Activated B cell treated with CpG ODN at 0.5 μM for 24 hours (primary cell): ENCODE measurements around the gene RHOH. TPM values are rescaled to one million over a fixed set of nuclear protein-coding genes. Genes with fewer than 3 reads are reported as not detected.
A peak's percentile ranks its signal among the peaks of the same experiment; 100 is the strongest.

Source experiments
- ATAC-seq: fragments of 200-7000 bp; cut with Tn5 transposase; one replicate; pipeline ENCODE4 v1.10.0; 2021; ENCODE audit warnings: low read depth, mild to moderate bottlenecking, moderate library complexity
- CTCF ChIA-PET: fragments of 350-600 bp; sonication (Branson Sonifier 250); formaldehyde crosslinking; loops from one replicate; lab custom pipeline; 2021; ENCODE audit warnings: antibody characterized with exemption; lab: Charles Lee
- POLR2A ChIA-PET: fragments of 350-600 bp; sonication (Branson Sonifier 250); formaldehyde crosslinking; loops from one replicate; lab custom pipeline; 2021; ENCODE audit warnings: antibody characterized with exemption; lab: Charles Lee
- DNase-seq: peaks from one replicate; pipeline ENCODE4 v3.0.0; 2022
- H3K27ac Mint-ChIP-seq: one replicate; pipeline ENCODE4 v1.8.0; 2020; ENCODE audit warnings: mixed read lengths
- H3K27me3 Mint-ChIP-seq: one replicate; pipeline ENCODE4 v1.8.0; 2021; ENCODE audit warnings: mixed read lengths
- H3K36me3 Mint-ChIP-seq: one replicate; pipeline ENCODE4 v1.8.0; 2021; ENCODE audit warnings: low read depth, mixed read lengths
- H3K4me1 Mint-ChIP-seq: one replicate; pipeline ENCODE4 v1.8.0; 2021; ENCODE audit warnings: mixed read lengths
- H3K4me3 Mint-ChIP-seq: one replicate; pipeline ENCODE4 v1.8.0; 2020; ENCODE audit warnings: mild to moderate bottlenecking, mixed read lengths
- H3K9me3 Mint-ChIP-seq: one replicate; pipeline ENCODE4 v1.8.0; 2020; ENCODE audit warnings: mixed read lengths
- CTCF ChIP-seq: fragments of 200-600 bp; IDR thresholded peaks from one replicate; pipeline ENCODE4 v1.8.0; 2022; ENCODE audit warnings: antibody characterized with exemption, mild to moderate bottlenecking
- intact Hi-C: fragments of 100-400 bp; cut with micrococcal nuclease; formaldehyde crosslinking; loops from one replicate; pipeline ENCODE4 v1.15.1; 2024
- total RNA-seq: library from RNA; stranded (reverse); gene quantifications from 2 replicates; pipeline ENCODE4 v1.2.3, GENCODE V29; 2022

The RHOH gene
- total RNA-seq, 1 donor from 2014 or later, result 183 TPM

DNA sequence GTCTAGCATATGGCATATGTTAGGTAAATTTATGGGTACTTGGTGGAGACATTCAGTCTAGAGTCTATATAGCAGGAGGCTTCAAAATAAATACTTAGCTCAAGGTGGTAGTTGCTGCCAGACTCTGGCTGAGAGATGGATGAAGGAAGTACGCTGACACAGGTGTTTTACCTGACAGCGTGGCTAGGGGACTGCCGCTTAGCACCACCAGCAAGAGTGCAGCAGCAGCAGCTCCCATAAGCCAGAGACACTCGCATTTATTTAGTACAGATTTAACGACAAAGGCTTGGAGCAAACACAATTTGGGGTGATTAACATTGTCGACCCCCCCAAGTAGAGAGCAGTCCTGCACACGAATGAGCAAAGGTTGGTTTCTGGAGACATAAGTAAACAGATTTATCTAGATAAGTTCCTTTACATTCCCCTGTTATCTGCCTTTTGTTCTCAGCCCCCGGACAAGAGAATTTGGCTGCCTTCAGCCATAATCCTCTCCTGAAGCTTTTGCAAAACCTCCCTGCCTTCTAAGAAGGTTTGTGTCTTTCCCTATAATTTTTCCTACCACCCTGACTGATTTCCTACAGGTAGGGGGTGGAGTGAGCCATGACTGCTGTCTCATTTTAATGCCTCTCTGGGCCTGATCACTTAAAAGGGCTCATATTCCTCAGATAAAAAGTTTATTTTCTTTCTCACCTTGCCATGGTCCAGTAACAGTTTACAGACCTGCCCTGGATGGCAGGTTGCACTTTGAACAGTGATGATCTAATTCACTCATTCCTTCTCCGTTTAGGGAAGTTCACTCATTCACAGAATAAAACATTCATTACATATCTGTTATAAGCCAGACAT is 64.6 kb downstream of the RHOH start:
- intact Hi-C loops, result no loop called here
- ChIA-PET CTCF (no interaction called here), POLR2A (no interaction called here)
- Mint-ChIP-seq H3K9me3 (no peaks in the 10 kb centered on the region), H3K27ac (no peak overlapping the region), H3K4me3 (no peak overlapping the region), H3K36me3 (no peaks in the 10 kb centered on the region), H3K4me1 (peaks cover 44% of the 10 kb centered on the region), H3K27me3 (no peaks in the 10 kb centered on the region)
- DNase-seq (no peak), ATAC-seq (peak; percentile 10)
- TF ChIP-seq CTCF, result no peak

DNA sequence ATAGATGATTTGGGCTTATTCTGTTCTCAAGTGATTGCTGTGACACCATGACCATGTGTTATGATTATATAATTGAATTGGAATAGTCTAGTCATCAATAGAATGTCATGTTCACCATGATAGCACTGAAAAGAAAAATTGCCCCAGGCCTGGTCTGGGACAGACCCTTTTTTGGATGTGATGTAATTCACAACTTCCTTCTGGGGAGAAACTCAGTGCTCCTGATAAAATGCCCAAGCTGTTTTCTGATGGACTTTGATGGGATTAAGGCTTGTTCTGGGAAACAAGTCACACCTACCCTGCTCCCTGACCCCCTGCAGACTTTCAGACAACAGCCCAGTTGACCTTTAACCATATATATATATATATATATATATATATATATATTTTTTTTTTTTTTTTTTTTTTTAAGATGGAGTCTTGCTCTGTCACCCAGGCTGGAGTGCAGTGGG is 65.3 kb downstream of the RHOH start:
- CTCF ChIA-PET, result no interaction called here
- ATAC-seq, result no peak

GRCh38 chr4:40262861-40263260 is 66.0 kb downstream of the RHOH start:
- H3K9me3 Mint-ChIP-seq, result no peaks in the 10 kb centered on the region
- POLR2A ChIA-PET, result interaction anchor here (0.7 kb wide), 2 partner anchors 25 to 36 kb away, joined by 4 to 7 read pairs; no protein-coding TSS in a partner anchor
- no peak overlapping the region for H3K4me3 Mint-ChIP-seq
- no peak for TF ChIP-seq CTCF
- CTCF ChIA-PET, result no interaction called here
- DNase-seq, result no peak
- ATAC-seq, result no peak
- intact Hi-C loops, result no loop called here
- H3K36me3 Mint-ChIP-seq, result no peaks in the 10 kb centered on the region
- H3K27ac Mint-ChIP-seq, result no peak overlapping the region
- H3K4me1 Mint-ChIP-seq, result peaks cover 42% of the 10 kb centered on the region
- no peaks in the 10 kb centered on the region for H3K27me3 Mint-ChIP-seq

More for the DNA sequence above, 65.3 kb downstream of the RHOH start:
- Mint-ChIP-seq H3K4me1 (peaks cover 42% of the 10 kb centered on the region), H3K9me3 (no peaks in the 10 kb centered on the region), H3K36me3 (no peaks in the 10 kb centered on the region), H3K27ac (no peak overlapping the region), H3K4me3 (no peak overlapping the region), H3K27me3 (no peaks in the 10 kb centered on the region)
- TF ChIP-seq CTCF, result no peak
- intact Hi-C loops, result no loop called here
- POLR2A ChIA-PET, result interaction anchor here (0.7 kb wide), 1 partner anchor 25 kb away, joined by 4 read pairs; no protein-coding TSS in a partner anchor
- no peak for DNase-seq

DNA sequence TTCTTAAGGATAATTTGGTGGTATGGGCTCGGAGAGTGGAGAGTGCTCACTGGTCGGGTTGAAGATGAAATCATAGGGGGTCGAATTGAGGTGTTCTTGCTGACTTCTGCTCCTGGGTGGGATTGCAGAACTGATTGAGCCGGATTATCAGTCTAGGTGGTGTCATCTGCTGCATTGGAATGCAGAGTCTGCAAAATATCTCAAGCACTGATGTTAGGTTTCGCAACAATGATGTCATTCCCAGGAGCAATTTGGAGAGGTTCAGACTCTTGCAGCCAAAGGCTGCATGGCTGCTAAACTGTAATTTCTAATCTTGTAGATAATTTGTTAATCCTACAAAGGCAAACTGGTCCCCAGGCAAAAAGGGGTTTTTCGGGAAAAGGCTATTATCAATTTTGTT is 67.7 kb downstream of the RHOH start:
- no peaks in the 10 kb centered on the region for H3K27me3 Mint-ChIP-seq
- peaks cover 34% of the 10 kb centered on the region for H3K4me1 Mint-ChIP-seq
- intact Hi-C loops, result no loop called here
- no peak for DNase-seq
- no peak for TF ChIP-seq CTCF
- H3K36me3 Mint-ChIP-seq, result no peaks in the 10 kb centered on the region
- no peaks in the 10 kb centered on the region for H3K9me3 Mint-ChIP-seq
- CTCF ChIA-PET, result no interaction called here
- H3K4me3 Mint-ChIP-seq, result no peak overlapping the region
- ATAC-seq, result no peak
- POLR2A ChIA-PET, result interaction anchor here (0.6 to 0.8 kb wide), 2 partner anchors 25 to 216 kb away, joined by 3 to 4 read pairs; no protein-coding TSS in a partner anchor
- H3K27ac Mint-ChIP-seq, result no peak overlapping the region
